Measurements from ENCODE around the gene FHOD3. TPM values are rescaled to one million over a fixed set of nuclear protein-coding genes. Genes with fewer than 3 reads are reported as not detected.
A peak's percentile ranks its signal among the peaks of the same experiment; 100 is the strongest.

FHOD3 gene
- total and polyA plus RNA-seq, 9 of the 15 experiments (the other 6 are each of a cell fraction or from before 2014, with no cell fraction given): 0.11 TPM; not detected in 8

DNA sequence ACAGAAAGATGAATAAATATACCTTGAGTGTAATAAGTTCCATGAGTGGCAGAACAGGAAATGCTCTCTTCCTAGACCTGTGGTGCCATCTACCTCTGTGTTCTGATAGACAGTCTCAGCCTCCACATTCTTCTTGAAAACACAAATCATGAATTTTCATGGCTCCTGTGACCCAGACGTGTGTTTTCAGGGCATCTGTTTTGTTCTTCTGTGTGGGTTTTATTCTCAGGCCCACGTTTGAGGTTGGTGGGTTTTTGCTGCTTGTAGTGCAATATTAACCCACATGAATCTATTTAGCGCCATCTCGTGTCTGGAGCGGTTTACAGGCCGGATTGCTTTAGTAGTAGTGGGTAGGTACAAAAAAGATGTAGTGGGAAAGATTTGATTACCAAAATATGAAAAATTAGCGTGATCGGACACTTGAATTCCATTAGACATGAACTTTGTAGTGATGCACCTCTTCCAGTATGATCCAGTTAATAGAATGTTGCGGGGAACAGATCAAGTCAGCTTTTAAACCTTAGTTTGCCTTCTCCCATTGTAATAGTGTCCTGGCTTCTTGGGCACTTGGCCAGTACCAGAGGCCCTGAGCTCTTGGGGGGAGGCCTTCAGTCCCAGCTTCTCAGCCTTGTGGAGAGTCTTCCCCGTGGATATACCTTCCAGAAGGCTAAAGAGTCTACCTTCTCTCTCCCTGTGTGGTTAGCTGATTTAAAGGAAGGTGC is 274.8 kb downstream of the FHOD3 start (continued):
- TF ChIP-seq, protein P1, sequence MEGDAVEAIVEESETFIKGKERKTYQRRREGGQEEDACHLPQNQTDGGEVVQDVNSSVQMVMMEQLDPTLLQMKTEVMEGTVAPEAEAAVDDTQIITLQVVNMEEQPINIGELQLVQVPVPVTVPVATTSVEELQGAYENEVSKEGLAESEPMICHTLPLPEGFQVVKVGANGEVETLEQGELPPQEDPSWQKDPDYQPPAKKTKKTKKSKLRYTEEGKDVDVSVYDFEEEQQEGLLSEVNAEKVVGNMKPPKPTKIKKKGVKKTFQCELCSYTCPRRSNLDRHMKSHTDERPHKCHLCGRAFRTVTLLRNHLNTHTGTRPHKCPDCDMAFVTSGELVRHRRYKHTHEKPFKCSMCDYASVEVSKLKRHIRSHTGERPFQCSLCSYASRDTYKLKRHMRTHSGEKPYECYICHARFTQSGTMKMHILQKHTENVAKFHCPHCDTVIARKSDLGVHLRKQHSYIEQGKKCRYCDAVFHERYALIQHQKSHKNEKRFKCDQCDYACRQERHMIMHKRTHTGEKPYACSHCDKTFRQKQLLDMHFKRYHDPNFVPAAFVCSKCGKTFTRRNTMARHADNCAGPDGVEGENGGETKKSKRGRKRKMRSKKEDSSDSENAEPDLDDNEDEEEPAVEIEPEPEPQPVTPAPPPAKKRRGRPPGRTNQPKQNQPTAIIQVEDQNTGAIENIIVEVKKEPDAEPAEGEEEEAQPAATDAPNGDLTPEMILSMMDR (IDR thresholded peaks at IDR 0.05 in 2 of 3, conservative IDR thresholded peaks at IDR 0.05 in 1 of 3; ENCODE audit: insufficient read depth in 2 of 3, low read depth in 1 of 3, low read length in 3 of 3): peak; percentile 57 to 69 (median 65)
- TF ChIP-seq RAD21 (CRISPR knock-in tag; conservative IDR thresholded peaks at IDR 0.05 in 1 of 2, IDR thresholded peaks at IDR 0.05 in 1 of 2) (peak; percentile 69 to 72), ZNF239 (CRISPR knock-in tag; IDR thresholded peaks at IDR 0.05) (no peak), EHMT2 (IDR thresholded peaks at IDR 0.05) (no peak), SRSF3 (IDR thresholded peaks at IDR 0.05; ENCODE audit: insufficient read depth, low read length) (no peak), HDAC2 (IDR thresholded peaks at IDR 0.05) (no peak)
- TF ChIP-seq, protein P2, sequence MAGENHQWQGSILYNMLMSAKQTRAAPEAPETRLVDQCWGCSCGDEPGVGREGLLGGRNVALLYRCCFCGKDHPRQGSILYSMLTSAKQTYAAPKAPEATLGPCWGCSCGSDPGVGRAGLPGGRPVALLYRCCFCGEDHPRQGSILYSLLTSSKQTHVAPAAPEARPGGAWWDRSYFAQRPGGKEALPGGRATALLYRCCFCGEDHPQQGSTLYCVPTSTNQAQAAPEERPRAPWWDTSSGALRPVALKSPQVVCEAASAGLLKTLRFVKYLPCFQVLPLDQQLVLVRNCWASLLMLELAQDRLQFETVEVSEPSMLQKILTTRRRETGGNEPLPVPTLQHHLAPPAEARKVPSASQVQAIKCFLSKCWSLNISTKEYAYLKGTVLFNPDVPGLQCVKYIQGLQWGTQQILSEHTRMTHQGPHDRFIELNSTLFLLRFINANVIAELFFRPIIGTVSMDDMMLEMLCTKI (IDR thresholded peaks at IDR 0.05; ENCODE audit: partially characterized antibody): no peak
- TF ChIP-seq, protein P3, sequence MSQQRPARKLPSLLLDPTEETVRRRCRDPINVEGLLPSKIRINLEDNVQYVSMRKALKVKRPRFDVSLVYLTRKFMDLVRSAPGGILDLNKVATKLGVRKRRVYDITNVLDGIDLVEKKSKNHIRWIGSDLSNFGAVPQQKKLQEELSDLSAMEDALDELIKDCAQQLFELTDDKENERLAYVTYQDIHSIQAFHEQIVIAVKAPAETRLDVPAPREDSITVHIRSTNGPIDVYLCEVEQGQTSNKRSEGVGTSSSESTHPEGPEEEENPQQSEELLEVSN (IDR thresholded peaks at IDR 0.05; ENCODE audit: borderline replicate concordance in 1 of 2, extremely low read depth in 1 of 2, insufficient read depth in 1 of 2, insufficient read length in 1 of 2, low read depth in 1 of 2, low read length in 1 of 2, poor library complexity in 1 of 2, severe bottlenecking in 1 of 2): no peak
- TF ChIP-seq, protein P4, sequence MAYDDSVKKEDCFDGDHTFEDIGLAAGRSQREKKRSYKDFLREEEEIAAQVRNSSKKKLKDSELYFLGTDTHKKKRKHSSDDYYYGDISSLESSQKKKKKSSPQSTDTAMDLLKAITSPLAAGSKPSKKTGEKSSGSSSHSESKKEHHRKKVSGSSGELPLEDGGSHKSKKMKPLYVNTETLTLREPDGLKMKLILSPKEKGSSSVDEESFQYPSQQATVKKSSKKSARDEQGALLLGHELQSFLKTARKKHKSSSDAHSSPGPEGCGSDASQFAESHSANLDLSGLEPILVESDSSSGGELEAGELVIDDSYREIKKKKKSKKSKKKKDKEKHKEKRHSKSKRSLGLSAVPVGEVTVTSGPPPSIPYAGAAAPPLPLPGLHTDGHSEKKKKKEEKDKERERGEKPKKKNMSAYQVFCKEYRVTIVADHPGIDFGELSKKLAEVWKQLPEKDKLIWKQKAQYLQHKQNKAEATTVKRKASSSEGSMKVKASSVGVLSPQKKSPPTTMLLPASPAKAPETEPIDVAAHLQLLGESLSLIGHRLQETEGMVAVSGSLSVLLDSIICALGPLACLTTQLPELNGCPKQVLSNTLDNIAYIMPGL (CRISPR knock-in tag; IDR thresholded peaks at IDR 0.05): no peak

All from K562 (cell line).